GM18511 (cell line): ENCODE results near the gene BANP.

Experiments
- ATAC-seq: cut with Tn5 transposase; IDR thresholded peaks from one replicate; pipeline ENCODE4 v1.9.1; 2021; ENCODE audit warnings: mild to moderate bottlenecking, moderate library complexity; ENCODE audit not compliant: unreplicated experiment

Gene BANP

DNA sequence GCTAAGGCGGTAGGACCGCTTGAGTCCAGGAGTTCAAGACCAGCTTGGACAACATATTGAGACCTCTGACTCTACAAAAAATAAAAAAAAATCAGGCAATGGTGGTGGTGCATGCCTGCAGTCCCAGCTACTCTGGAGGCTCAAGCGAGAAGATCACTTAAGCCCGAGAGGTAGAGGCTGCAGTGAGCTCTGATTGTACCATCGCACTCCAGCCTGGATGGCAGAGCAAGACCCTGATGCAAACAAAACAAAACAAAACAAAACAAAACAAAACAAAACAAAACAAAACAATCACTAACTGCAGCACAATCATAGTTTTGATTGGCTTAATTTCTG, 2.5 kb upstream of the BANP start:
- ATAC-seq = no peak

- ATAC-seq = no peak
These were observed 2.0 kb upstream of the BANP start for GRCh38 chr16:87949071-87949744.

DNA sequence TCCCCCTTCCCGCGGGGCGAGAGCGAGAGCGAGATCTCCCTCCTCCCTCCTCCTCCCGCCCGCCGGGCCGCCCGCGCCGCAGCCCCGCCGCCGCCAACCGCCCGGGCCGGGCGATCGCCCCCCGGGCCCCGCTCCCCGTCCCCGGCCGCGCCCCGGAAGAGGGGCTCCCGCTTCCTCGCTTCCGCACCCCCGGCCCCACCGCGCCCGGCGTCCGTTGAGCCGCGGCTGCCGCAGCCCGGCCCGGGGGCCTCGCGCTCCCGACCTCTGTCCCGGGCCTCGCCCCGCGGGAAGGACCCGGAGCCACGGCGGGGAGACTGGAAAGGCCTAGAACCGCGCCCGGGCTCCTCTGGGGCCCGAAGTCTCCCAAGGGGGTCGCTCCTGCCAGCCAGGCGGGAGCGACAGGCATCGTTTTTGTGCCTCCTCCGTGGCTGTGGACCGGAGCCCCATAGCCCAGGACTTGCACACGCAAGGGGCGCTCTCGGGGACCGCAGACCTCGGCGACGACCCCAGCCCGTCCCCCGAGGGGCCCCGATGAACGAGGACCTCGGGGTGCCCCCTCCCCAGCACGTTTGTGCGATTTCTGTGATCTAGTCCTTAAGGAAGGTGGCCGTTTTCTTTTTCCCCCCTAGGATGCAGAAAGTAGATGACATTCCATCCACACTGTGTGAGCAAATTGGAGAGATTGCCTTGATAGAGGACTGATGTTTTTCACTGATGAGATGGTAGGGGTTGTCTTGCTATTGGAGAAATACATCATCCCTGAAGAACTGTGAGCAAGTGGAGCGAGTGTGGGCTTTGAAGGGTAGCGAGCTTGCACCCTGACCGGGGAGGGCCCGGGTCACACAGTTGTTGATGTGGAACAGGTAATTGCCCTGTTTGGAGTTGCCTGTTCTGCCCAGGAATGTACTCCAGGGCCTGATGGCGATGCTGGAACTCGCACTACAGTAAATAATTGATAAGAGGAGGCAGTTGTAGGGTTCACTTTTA, 611 bp downstream of the BANP start:
- peak; percentile 18 for ATAC-seq

DNA sequence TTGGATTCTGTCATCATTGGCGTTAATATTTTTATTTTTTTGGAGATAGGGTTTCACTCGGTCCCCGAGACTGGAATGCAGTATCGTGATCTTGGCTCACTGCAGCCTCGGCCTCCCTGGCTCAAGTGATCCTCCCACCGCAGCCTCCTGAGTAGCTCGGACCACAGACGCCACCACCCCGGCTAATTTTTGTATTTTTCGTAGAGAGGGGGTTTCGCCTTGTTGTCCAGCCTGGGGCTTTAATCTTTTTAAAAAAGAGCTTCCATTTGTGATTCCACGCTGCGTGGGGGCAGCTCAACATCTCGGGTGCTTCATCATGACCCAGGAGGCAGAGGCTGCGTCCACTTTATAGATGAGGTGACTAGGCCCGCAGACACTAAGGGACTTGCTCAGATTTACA, 1.5 kb downstream of the BANP start:
- no peak for ATAC-seq

- no peak for ATAC-seq
These were observed 2.3 kb downstream of the BANP start for GRCh38 chr16:87953308-87954215.

GRCh38 chr16:87954361-87954760, 3.1 kb downstream of the BANP start:
- no peak for ATAC-seq

GRCh38 chr16:87954826-87955225, 3.6 kb downstream of the BANP start:
- ATAC-seq = no peak

- ATAC-seq = no peak
These were observed 4.3 kb downstream of the BANP start for GRCh38 chr16:87955302-87956097.

DNA sequence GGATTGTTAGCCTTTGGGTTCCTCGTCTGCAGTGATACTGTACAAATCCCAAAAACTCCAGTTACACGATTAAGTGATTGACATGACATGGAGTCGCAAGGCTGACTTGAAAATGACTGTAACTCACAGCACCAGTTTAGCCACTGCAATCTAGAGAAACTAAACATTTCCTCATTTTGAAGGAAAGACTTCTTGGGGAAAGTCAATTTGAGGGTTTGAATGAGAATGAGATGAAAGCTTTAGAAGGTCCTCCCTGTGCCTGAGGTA, 4.8 kb downstream of the BANP start:
- no peak for ATAC-seq

- ATAC-seq = no peak
These were observed 5.4 kb downstream of the BANP start for GRCh38 chr16:87956365-87957231.

GRCh38 chr16:87957296-87958094, 6.3 kb downstream of the BANP start:
- no peak for ATAC-seq

DNA sequence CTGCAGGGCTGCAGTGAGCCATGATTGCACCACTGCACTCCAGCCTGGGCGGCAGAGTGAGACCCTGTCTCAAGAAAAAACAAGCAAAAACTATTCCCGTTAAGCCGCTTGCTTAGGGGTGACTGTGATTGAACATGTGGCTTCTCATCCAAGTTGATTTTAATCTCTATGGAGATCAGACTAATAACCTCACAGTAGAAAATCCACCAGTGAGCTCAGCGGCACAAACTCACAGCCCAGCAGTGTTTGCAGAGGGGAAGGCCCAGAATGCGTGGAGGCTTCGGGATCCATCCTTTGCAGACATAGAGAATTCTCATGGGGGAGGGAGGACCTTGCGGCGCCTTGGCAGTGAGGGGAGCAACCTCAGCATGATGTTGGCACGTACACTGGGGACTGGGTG, 7.4 kb downstream of the BANP start:
- no peak for ATAC-seq

- ATAC-seq = no peak
These were observed 8.3 kb downstream of the BANP start for GRCh38 chr16:87959391-87959990.

GRCh38 chr16:87960296-87960695, 9.1 kb downstream of the BANP start:
- no peak for ATAC-seq

DNA sequence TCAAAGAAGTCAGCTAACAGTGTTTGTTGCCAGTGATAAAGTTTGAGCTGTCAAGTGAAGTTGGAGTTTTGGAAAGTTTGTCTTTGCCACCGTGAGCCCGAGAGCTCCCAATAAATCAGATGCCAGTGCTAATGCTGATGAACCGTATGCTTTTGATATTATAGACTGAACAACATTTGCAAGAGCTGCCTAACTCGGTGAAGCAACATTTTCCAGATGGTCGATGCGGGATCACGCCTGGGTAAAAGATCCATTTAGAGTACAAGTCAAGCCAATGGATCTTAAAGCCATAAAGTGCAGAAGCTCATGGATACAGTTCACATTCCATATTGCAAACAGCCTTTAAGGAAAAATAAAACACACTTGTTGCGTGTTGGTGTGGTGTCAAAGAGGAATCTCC, 9.6 kb downstream of the BANP start:
- no peak for ATAC-seq

DNA sequence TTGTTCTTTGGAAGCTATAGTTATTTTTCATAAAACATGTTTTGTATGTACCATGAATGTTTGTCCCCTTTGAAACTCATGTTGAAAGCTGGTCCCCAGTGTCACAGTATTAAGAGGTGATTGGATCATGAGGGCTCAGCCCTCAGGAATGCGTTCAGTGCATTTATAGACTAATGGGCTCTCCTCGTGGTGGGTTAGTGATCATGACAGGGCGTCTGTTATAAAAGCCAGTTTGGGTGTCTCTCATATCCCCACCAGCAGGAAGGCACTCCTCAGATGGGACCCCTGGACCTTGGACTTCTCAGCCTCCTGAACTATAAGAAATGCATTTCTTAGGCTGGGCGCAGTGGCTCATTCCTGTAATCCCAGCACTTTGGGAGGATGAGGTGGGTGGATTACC, 10.4 kb downstream of the BANP start:
- ATAC-seq = no peak

GRCh38 chr16:87963400-87963799, 12.2 kb downstream of the BANP start:
- no peak for ATAC-seq

GRCh38 chr16:87964049-87964659, 12.9 kb downstream of the BANP start:
- no peak for ATAC-seq
